Measurements from ENCODE around the gene CLDN7. TPM values are rescaled to one million over a fixed set of nuclear protein-coding genes. Genes with fewer than 3 reads are reported as not detected.

CLDN7 gene
- total RNA-seq, 1 experiment from 2014 or later = not detected

DNA sequence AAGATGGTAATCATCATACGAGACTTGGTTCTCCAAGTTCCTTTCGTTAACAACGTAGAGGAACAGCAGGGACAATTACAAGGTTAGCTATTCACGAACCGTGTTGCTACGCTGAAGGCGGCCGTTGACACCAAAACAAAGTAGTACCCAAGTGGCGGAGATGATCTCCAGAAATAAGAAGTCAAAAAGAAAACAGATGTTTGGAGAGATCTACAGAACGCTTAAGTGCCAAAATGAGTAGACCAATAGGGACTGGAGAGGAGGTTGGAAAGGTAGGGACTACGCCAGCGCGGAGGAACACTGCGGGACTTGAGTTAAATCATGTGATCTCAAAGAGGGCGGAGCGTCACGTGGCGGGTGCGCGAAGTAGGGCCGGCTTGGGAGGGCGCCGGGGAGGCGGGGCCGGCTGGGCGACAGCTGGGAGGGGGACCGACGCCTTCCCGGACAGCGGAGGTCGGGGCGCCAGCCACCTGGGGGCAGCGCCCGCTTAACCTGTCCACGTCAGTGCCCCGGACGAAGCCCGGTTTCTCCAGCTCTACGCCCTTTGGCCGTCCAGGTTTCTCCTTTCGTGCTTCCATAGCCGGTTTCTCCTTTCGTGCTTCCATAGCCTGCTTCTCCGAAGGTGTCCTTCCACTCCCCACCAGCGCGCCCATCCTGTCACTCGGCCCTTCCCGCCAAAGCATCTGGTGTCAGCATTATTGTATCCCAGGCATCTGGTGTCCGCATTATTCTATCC lies 19.4 kb downstream of the CLDN7 start:
- in situ Hi-C loops (cut with HindIII; ENCODE audit: low pct_unique_long_range_greater_than_20kb, low sequenced_read_pairs) = no loop called here

GRCh38 chr17:7241783-7242716 lies 20.2 kb downstream of the CLDN7 start, which contains the start of gene GABARAP:
Gene GABARAP, minus strand, starts transcription at chr17:7242449. Its CDS starts 119 bp downstream, at chr17:7242330.
- DNase-seq (ENCODE audit: low read depth) = peak; percentile 82
- in situ Hi-C loops (cut with HindIII; ENCODE audit: low pct_unique_long_range_greater_than_20kb, low sequenced_read_pairs) = no loop called here

More for the DNA sequence above, 19.4 kb downstream of the CLDN7 start:
- peak; percentile 90 for DNase-seq (ENCODE audit: low read depth)

- in situ Hi-C loops (cut with HindIII; ENCODE audit: low pct_unique_long_range_greater_than_20kb, low sequenced_read_pairs) = no loop called here
- DNase-seq (ENCODE audit: low read depth) = no peak
Observed at GRCh38 chr17:7241090-7241733, 21.1 kb downstream of the CLDN7 start.

GRCh38 chr17:7240375-7240774 lies 21.9 kb downstream of the CLDN7 start:
- in situ Hi-C loops (cut with HindIII; ENCODE audit: low pct_unique_long_range_greater_than_20kb, low sequenced_read_pairs) = no loop called here
- no peak for DNase-seq (ENCODE audit: low read depth)

DNA sequence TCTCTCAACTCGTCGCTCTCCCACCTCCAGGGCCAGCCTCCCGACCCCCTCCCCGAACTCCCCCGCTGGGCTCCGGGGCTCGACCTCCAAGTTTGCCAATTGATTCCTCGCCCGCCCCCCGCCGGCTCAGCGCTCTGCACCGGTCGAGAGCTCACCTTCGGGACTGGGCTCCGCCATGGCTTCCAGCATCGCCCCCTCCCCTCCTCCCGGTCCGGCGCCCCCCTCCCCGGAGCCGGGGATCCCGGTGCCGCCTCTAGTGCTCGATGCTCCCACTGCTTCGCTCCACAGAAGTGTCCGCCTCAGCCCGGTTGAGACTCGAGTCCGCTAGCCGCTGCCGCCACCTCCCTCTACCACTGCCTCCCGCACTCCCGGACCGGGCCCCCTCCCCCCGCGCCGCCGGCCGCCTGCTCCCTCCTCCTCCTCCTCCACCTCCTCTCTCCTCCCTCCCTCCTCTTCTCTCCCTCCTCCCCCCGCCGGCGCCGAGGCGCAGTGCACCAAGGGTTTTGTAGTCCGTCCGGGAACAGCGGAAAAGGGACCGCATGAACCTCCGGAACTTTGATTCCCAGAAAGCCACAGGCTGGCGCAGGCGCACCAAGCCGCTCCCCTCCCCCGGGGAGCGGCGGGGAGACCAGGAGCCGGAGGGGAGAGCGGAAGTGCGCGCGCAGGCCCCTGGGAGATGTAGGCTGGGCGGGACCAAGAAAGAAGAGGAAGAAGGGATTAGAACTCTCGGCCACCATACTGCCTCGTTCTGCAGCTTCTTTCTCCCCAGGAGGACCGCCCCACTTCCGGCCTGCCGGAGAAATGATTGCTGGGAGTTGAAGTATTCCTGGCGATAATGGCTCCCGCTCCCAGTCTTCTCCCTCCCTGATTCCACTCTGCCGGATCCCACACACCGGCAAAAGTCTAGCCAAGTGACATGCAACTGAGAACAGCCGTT lies 22.9 kb downstream of the CLDN7 start, which contains the start of gene PHF23:
Gene PHF23 (minus strand): TSS at position 367 of the 937 bp plus-strand sequence. CDS start 178 bp downstream, at position 189.
- peak; percentile 100 for DNase-seq (ENCODE audit: low read depth)

GRCh38 chr17:7238420-7239090 lies 23.7 kb downstream of the CLDN7 start:
- in situ Hi-C loops (cut with HindIII; ENCODE audit: low pct_unique_long_range_greater_than_20kb, low sequenced_read_pairs) = no loop called here
- DNase-seq (ENCODE audit: low read depth) = no peak

More for the DNA sequence above, 22.9 kb downstream of the CLDN7 start, which contains the start of gene PHF23:
- in situ Hi-C loops (cut with HindIII; ENCODE audit: low pct_unique_long_range_greater_than_20kb, low sequenced_read_pairs) = no loop called here

DNA sequence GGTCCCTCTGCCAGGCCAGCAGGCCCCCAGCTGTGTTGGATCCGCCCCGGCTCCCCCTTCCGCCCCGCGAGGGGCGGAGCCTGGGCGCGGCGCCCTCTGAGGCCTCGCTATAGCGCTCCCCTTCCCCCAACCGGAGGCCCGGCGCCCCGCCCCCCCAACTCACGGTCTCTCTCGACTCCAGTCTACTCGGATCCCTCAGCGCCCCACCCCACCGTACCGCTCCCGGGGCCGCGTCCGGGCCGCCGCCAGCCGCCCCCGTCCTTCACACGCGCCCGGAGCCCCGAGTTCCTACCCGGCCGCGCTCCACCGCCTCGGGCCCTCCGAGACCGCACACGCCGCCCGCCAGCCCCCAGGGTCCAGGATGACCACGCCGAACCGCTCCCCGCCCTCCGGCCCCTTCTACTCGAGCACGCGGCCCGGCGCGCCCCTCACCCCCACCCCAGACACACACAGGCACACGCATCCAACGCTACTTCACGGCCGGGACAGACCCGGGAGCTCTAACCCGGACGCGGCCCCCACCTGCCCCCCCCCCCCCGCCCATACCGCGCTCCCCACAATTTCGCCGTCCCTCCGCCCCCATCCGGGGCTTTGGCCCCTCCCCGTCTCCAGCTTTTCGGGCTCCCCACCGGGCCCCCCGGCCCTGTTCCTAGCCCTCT lies 24.4 kb downstream of the CLDN7 start:
- DNase-seq (ENCODE audit: low read depth) = peak; percentile 38
- in situ Hi-C loops (cut with HindIII; ENCODE audit: low pct_unique_long_range_greater_than_20kb, low sequenced_read_pairs) = no loop called here

DNA sequence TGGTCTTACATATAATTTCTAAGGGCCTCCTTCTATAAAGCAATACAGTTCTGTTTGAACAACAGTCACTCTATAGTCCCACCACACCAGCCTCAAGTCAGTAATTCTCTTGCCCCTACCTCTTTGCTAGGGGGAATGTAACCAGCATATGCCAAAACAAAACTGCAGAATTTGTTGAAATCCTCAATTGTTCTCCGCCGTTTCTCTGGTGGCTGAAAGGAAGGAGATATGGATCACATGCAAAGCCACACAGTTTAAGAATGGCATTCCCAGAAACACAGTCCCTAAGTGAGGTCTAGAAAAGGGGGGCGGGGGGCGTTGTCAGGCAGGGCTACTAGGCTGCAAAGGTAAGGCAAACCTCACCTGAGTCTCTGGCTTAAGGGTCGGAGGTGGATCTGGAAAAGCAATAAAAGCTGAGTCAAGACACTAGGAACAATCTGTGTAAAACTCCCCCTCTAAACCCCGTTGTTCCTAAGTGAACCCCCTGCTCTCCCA lies 25.0 kb downstream of the CLDN7 start:
- DNase-seq (ENCODE audit: low read depth) = no peak
- in situ Hi-C loops (cut with HindIII; ENCODE audit: low pct_unique_long_range_greater_than_20kb, low sequenced_read_pairs) = no loop called here

DNA sequence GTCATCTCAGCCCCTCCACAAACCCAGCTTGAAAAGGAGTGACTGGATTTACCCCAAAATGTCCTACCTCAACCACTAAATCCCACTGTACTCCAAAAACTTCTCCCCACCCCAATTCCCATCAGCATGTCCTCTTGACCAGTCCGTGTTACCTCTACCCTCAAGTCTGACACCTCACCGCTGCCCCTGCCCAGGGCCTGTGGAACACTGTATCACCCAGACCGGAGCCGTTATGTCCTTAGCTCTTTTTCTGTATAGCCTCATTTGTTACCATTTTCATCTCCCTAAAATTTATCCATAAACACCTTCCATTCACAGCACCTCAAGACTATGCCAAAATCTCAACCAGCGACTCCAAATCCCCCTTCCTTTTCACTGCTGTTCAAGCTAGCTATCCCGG lies 25.5 kb downstream of the CLDN7 start:
- in situ Hi-C loops (cut with HindIII; ENCODE audit: low pct_unique_long_range_greater_than_20kb, low sequenced_read_pairs) = no loop called here
- no peak for DNase-seq (ENCODE audit: low read depth)

DNA sequence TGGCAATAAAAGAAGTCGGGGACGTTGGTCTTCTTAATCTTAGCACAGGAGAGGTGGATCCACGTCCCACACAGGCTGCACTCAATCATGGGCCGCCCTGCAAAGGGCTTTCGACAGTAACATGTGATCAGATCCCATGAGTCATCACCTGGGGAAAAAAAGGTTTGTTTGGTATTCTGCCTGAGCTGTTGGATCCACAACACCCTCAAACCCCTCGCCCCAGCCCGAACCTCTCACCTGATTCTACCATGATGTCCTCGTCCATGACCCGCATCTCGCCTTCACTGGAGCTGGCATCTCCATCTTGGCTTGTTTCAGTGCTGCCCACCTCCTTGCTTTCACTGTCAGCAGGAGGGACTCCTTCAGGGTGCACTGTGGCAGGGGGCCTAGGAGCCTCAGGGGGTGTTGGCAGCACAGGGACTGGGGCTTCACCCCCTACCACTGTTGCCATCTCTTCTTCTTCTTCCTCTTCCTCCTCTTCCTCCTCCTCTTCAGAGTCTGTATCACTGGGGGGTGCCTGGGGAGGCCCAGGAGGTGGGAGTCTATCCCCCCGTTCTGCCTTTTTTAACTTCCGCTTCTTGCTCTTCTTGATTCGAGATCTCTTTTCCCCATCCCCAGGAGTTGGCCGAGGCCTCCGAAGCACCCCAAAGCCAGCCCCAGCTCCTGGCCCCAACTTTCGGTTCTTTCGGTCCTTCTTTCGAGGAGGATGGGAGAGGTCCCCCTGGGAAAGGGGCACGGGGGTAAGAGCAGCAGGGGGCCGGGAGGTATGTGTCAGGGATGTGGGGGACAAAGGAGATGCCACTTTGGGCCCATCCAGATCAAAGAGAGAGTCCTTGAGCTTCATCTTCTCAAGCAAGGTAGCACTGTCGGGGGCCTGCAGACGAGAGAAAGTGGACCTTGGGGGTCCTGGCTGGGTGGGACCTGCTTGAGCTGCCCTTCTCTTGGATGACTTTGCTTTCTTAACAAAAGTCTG lies 26.3 kb downstream of the CLDN7 start:
- in situ Hi-C loops (cut with HindIII; ENCODE audit: low pct_unique_long_range_greater_than_20kb, low sequenced_read_pairs) = no loop called here
- no peak for DNase-seq (ENCODE audit: low read depth)

DNA sequence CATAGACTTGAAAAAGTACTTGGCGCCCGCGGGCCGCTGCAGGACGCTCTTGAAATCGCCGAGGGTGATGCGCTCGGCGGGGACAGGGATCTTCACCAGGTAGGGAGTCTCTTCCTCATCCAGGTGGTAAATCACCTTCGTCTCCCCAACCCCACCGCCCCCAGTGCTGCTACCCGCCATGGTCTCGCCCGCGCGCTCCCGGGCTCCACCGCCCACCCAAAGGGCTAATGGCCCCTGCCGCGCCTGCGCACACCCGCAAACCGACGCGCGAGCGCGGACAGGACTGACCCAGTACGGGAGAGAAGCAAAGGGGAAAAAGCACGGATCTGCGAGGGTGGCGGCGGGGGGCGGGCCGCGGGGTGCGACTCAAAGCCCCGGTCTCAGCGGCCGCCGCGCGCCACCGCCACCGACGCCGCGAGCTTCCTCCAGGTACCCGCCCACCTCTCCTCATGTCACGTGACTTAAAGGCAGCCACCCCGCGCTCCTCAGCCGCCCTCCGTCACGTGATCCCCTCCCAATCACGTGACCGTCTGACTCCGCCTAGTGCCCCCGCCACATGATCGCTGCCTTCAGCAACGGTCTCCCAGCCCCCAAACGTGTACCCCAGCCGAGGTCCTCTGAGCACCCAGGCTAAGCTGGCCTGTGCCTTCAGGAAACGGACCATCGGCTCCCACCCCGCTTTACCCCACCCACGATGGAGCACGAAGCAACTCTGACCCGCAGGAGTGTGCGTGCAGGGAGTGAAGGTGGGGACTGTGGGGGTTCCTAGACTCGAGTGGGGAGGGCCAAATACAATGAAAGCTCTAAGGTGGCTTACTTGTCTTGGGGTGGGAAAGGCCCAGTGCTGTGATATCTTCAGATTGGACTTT lies 28.0 kb downstream of the CLDN7 start, which contains the start of gene DVL2:
Gene DVL2 (minus strand): TSS at position 435 of the 869 bp plus-strand sequence. CDS start 255 bp downstream, at position 180.
- DNase-seq (ENCODE audit: low read depth) = peak; percentile 85
- in situ Hi-C loops (cut with HindIII; ENCODE audit: low pct_unique_long_range_greater_than_20kb, low sequenced_read_pairs) = no loop called here

- in situ Hi-C loops (cut with HindIII; ENCODE audit: low pct_unique_long_range_greater_than_20kb, low sequenced_read_pairs) = no loop called here
- no peak for DNase-seq (ENCODE audit: low read depth)
Observed at GRCh38 chr17:7233701-7234082, 28.6 kb downstream of the CLDN7 start.

GRCh38 chr17:7232114-7232513 lies 30.2 kb downstream of the CLDN7 start:
- DNase-seq (ENCODE audit: low read depth) = no peak
- in situ Hi-C loops (cut with HindIII; ENCODE audit: low pct_unique_long_range_greater_than_20kb, low sequenced_read_pairs) = no loop called here

- DNase-seq (ENCODE audit: low read depth) = no peak
- in situ Hi-C loops (cut with HindIII; ENCODE audit: low pct_unique_long_range_greater_than_20kb, low sequenced_read_pairs) = no loop called here
Observed at GRCh38 chr17:7229504-7229903, 32.8 kb downstream of the CLDN7 start.
